A549 (cell line): ENCODE results near the gene LRTM2.

Source experiments
- HOXA7 ChIP-seq: fragments of 250-450 bp; sonication (Bioruptor Pico); IDR thresholded peaks from 2 replicates; pipeline ENCODE4 v1.5.0; 2020; ENCODE audit warnings: mild to moderate bottlenecking, moderate library complexity
- JUN ChIP-seq, 2 experiments: fragments of >200 bp; sonication (Bioruptor Twin); formaldehyde crosslinking; IDR thresholded peaks; 2 replicates in 1 of 2; 3 replicates in 1 of 2; pipeline ENCODE4 v1.6.1; 2016 to 2017
- POLR2A ChIP-seq: IDR thresholded peaks from 2 replicates; pipeline ENCODE4 v1.6.1; 2012; ENCODE audit warnings: mild to moderate bottlenecking, low read length
- RAD21 ChIP-seq, 2 experiments: fragments of >200 bp in 1 of 2; sonication (Bioruptor Twin) in 1 of 2; formaldehyde crosslinking in 1 of 2; IDR thresholded peaks in 1 of 2; conservative IDR thresholded peaks in 1 of 2; 2 replicates in 1 of 2; 3 replicates in 1 of 2; pipeline ENCODE4 v1.6.1; 2012 to 2018; ENCODE audit warnings: inconsistent platforms in 1 of 2
- RCOR1 ChIP-seq: fragments of 150-350 bp; IDR thresholded peaks from 2 replicates; pipeline ENCODE4 v1.6.1; 2014; ENCODE audit warnings: antibody characterized with exemption, low read length, low read depth
- REST ChIP-seq: fragments of 200-600 bp; sonication (generic); IDR thresholded peaks from 2 replicates; pipeline ENCODE4 v1.6.1; 2016; ENCODE audit warnings: antibody characterized with exemption, mild to moderate bottlenecking, moderate library complexity
- SREBF2 ChIP-seq: fragments of 450-650 bp; IDR thresholded peaks from 2 replicates; pipeline ENCODE4 v1.6.1; 2014; ENCODE audit warnings: mild to moderate bottlenecking, moderate library complexity
- TF ChIP-seq, protein P1 (sequence below): fragments of >200 bp; sonication (Bioruptor Twin); formaldehyde crosslinking; IDR thresholded peaks from 3 replicates; pipeline ENCODE4 v1.5.1; 2016
- TF ChIP-seq, protein P2 (sequence below): IDR thresholded peaks from 2 replicates; pipeline ENCODE4 v1.6.1; 2012

DNA sequence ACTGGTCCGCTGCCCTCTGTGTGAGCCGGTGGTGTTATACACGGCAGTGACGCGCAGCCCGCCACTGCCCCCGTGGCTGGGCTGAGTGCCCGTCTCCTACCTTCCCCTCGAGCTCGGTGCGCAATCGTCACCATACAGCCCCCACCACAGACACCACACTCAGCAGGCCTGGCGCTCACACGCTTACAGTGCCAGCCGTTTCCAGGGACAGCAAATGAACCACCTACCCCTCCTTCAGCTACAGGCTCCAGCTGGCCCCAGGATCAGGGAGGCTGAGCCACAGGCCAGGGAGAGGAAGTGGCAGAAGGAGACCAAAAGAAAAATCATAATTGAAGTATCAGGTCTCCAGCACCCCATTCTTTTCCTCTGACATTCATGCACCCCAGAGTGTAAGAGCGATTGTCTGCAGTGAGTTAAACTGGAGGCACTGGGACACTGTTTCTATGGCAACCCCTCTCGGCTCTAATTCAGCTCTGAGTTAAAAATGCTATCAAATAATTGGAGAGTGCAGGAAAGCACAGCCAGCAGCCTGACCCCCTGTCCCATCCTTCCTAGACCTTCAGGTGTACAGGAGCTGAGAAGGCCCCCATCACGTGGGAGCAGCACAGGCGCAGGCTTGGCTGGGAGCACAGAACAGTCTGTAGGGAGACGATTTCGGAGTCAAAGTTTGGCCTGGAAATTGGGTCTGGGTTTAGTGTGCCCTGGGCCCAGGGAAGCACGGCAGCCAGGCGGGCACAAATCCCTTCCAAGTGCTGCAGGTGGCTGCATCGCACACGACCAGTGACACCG is 18.0 kb downstream of the LRTM2 start:
- TF ChIP-seq SREBF2 (no peak), JUN (IDR thresholded peaks at IDR 0.05) (no peak), POLR2A (no peak), HOXA7 (no peak), RAD21 (conservative IDR thresholded peaks at IDR 0.05 in 1 of 2, IDR thresholded peaks at IDR 0.05 in 1 of 2) (no peak), RCOR1 (no peak), REST (no peak)
- TF ChIP-seq, protein P1, sequence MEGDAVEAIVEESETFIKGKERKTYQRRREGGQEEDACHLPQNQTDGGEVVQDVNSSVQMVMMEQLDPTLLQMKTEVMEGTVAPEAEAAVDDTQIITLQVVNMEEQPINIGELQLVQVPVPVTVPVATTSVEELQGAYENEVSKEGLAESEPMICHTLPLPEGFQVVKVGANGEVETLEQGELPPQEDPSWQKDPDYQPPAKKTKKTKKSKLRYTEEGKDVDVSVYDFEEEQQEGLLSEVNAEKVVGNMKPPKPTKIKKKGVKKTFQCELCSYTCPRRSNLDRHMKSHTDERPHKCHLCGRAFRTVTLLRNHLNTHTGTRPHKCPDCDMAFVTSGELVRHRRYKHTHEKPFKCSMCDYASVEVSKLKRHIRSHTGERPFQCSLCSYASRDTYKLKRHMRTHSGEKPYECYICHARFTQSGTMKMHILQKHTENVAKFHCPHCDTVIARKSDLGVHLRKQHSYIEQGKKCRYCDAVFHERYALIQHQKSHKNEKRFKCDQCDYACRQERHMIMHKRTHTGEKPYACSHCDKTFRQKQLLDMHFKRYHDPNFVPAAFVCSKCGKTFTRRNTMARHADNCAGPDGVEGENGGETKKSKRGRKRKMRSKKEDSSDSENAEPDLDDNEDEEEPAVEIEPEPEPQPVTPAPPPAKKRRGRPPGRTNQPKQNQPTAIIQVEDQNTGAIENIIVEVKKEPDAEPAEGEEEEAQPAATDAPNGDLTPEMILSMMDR = no peak
- TF ChIP-seq, protein P2, sequence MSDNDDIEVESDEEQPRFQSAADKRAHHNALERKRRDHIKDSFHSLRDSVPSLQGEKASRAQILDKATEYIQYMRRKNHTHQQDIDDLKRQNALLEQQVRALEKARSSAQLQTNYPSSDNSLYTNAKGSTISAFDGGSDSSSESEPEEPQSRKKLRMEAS = no peak
